Skin epidermis (tissue), 12 donors: ENCODE results near the gene OIT3.

Experiments used
- H3K27ac ChIP-seq, 21 experiments: fragments of 200-600 bp; sonication (generic) in 11 of 21; one replicate each; pipeline ENCODE4 v1.5.0; 2020; ENCODE audit warnings: mild to moderate bottlenecking in 3 of 21, inconsistent platforms in 2 of 21, moderate library complexity in 2 of 21
- H3K4me3 ChIP-seq, 7 experiments: fragments of 200-600 bp; sonication (generic) in 2 of 7; one replicate each; pipeline ENCODE4 v1.5.0; 2020; ENCODE audit warnings: inconsistent platforms in 2 of 7, mild to moderate bottlenecking in 2 of 7, moderate library complexity in 1 of 7

OIT3 gene

DNA sequence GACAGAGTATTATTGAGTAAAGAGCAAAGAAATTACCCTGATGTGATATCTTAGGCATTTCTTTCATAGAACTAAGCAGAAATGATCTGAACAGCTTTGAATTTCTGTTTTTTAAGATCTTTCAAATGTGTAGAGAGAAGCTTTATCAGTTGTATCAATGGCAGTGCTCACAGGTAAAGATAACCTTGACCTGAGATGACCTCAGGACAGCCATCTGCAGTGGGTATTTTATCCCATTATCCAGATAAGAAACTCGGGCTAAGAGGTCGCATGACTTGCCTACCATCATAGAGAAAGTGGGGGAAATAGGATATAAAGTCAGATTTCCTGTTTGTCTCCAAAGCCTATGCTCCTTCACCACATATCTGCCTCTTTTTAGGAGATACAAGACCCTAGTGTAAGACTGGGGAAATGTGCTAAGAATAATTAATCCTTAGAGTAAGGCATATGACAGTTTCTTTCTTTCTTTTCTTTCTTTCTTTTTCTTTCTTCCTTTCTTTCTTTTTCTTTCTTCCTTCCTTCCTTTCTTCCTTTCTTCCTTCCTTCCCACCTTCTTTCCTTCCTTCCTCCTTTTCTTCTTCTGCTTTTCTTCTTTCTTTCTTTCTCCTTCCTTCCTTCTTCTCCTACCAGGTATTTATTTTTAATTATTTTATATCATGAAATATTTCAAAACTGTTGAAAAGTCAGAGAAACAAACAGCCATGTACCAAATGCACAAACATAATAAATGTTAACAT, 50.1 kb downstream of the OIT3 start:
- Histone ChIP-seq H3K27ac (no peak overlapping the region), H3K4me3 (no peak overlapping the region)

DNA sequence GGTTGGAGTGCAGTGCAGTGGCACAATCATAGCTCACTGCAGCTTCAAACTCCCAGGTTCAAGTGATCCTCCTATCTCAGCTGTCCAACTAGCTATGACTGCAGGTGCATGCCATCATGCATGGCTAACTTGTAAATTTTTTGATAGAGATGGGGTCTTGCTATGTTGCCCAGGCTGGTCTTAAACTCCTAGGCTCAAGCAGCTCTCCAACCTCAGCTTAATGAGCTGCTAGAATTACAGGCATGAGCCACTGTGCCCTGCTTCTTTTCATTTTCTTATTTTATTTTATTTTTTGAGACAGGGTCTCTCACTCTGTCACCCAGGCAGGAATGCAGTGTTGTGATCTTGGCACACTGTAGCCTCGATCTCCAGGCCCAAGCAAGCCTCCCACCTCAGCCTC, 53.4 kb downstream of the OIT3 start:
- Histone ChIP-seq H3K27ac (no peak overlapping the region), H3K4me3 (no peak overlapping the region)

DNA sequence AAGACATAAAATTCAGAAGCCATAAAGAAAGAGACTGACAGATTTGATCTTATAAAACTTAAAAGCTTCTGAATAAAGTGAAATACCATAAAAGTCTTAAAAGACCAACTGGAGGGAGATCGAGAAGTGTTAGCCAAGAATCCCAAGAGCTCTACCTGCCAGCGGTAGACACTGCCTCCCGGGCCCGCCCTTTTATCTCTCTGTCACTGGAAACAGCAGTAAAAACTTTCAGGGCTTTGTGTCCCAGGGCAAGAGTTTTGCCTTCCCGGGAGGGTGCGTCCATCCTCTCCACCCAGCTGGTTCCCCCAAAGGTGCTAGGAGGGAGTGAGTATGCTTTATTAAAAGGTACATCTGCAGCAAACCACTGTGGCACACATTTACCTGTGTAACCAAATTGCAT, 55.2 kb downstream of the OIT3 start:
- H3K4me3 ChIP-seq, result no peak overlapping the region
- no peak overlapping the region for H3K27ac ChIP-seq

DNA sequence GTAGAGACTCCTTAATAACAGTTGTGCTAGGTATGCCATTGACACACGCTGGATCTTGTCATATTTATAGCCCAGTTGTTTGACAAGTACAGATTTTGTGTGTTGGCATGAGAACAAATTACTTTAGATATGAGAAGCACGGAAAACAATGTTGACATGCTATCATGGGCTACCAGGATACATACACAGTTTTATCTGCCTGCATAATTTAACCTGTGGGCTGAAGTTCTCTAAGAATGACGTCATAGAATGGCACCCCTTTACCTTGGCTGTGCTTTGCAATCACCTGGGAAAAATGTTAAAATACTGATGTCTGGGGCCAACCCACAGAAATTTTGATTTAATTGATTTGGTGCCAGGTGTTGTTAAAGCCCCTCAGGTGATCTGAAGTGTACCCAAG, 58.2 kb downstream of the OIT3 start:
- Histone ChIP-seq H3K4me3 (no peak overlapping the region), H3K27ac (no peak overlapping the region)

DNA sequence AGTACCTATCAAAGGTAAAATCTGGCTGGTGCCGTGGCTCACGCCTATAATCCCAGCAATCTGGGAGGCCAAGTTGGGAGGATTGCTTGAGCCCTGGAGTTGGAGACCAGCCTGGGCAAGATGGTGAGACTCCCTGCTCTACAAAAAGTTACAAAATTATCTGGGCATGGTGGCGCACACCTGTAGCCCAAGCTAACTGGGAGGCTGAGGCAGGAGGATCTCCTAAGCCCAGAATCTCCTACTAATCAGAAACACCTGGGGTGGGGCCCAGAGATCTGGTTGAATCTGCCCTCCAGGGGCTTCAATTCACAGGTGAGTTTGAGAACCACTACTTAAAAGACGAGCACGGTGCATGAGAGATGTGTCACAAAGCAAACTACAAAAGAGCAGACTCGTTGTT, 58.6 kb downstream of the OIT3 start:
- no peak overlapping the region for H3K4me3 ChIP-seq
- no peak overlapping the region for H3K27ac ChIP-seq

DNA sequence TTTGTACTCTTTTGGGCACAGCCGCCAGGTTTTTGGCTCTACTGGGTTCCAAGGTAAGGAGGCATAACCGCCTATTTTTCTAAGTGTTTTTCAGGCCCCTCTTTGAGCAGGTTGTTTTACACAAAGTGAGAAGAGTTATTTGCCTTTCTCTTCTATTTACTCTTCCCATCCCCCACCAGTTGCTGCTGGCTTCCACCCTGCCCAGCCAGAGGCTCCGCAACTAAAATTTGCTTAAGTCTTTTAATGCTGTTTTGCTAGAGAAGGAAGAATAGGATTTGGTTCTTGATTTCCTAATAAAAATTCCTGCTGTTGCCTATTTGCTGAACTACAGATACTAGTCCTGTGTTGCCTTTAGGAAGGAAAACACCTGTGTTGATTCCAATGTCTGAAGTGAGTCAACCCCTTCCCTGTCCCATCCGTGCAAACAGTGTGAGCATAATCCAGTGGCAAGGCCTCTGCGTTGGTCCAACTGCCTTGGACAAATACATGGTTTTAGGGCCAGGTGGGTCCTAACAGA, 59.2 kb downstream of the OIT3 start:
- Histone ChIP-seq H3K27ac (no peak overlapping the region), H3K4me3 (no peak overlapping the region)

DNA sequence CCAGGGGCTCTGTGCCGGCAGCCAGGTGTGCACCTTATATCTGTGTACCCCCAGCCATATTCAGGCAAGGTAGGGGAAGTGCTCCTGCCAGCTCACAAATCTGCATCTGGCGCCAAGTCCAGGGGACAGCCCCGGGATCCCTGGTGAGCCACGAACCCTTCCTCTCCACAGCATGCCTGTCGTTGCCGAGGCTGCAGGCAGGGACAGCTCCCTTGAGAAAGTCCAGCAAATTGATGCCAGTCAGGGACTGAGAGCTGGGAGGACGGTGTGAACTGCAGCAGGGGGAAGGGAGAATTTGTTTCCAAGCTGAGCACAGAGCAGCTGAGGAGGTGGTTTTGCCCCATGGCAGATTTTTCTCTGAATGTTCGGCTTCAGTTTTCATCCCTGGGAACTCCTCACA, 60.1 kb downstream of the OIT3 start:
- no peak overlapping the region for H3K27ac ChIP-seq
- no peak overlapping the region for H3K4me3 ChIP-seq

DNA sequence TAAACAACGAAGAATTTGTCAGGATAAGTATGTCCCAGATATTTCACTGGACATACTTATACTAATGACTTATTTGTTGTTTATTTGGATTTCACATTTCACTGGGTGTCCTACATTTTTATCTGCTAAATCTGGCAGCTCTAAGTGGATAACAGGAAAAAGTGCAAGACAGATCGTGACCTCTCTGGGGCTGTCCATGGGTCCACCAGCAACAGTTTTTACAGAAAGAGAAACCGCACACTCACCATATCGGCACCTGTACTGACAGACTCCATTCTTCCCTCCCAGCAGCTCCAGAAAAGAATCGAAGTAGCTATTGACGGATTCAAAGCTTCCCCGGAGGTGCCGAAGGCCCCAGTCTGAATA, 60.7 kb downstream of the OIT3 start:
- H3K27ac ChIP-seq, result no peak overlapping the region
- H3K4me3 ChIP-seq, result no peak overlapping the region

DNA sequence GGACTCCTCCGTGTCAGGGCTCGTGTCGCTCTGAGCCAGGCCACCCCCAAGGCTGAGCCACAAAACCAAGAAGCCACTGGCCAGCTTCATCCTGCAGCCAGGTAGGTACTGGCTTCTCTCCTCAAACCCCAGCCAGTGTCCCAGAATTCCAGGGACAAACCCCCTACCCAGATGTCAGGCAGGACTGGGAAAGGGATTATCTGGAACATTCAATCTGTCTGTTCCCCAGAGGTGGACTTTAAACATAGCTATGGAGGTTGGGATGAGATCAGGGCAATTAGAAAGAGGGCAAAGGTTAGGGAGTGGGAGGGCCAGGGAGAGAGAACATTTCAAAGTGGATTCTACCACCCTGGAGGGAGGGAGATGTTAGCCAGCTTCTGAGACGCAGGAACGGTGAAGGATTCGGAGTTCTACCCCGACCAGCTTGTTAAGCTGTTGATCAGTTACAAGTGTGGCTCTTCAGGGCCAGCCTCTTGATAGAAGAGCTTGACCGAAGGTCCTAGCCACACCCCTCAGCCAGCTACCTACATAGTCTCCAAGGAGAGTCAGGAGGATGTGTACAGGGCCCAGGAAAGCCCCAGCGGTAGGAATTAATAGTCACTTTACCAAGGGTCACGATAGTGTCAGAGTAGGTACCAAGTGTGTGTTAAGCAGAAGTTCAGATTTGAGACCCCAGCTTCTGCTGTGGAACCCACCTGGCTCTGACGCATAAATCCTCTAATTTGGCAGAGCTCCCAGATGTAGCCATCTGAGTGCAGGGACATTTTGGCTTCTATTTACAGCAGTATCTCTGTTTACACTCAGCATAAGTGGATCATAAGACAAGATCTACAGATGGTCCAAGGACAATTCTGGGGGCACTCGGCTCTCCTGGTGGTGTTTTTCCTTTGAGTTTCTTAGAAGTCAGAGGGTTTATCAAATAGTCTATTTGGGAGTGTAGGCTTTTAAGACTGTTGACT, 61.3 kb downstream of the OIT3 start, which contains the start of gene PLA2G12B:
PLA2G12B (minus strand) TSS at position 211 of the 959 bp plus-strand sequence; CDS start at position 90, 121 bp downstream.
- Histone ChIP-seq H3K4me3 (no peak within 1 kb of the TSS), H3K27ac (no peak within 1 kb of the TSS)

DNA sequence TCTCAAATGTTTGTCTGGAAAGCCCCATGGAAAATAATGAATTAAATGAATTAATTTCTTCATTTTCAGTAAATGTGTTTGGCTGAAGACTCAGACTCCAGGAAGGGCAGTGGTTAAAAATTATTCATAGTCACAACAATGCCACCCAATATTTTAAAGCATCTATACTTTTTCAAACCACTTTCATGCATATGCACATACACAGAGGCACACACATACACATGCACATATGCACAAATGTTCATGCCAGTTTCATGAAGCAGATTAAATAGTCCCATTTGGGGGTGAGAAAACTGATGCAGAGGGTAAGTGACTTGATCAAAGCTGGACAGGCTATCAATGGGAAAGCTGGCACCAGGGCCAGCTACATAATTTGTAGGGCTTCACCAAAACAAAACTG, 62.5 kb downstream of the OIT3 start:
- Histone ChIP-seq H3K27ac (no peak overlapping the region), H3K4me3 (no peak overlapping the region)

DNA sequence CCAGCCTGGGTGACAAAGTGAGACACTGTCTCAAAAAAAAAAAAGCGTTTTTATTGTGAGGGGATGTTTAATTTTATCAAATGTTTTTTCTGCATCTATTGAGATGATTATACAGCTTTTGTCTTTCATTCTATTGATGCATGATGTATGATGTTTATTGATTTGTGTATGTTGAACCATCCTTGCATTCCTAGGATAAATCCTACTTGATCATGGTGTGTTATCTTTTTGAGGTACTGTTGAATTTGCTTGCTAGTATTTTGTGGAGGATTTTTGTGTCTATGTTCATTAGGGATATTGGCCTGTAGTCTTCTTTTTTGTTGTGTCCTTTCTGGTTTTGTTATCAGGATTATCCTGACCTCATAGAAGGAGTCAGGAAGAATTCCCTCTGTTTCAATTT, 83.3 kb downstream of the OIT3 start:
- Histone ChIP-seq H3K27ac (no peak overlapping the region), H3K4me3 (no peak overlapping the region)

DNA sequence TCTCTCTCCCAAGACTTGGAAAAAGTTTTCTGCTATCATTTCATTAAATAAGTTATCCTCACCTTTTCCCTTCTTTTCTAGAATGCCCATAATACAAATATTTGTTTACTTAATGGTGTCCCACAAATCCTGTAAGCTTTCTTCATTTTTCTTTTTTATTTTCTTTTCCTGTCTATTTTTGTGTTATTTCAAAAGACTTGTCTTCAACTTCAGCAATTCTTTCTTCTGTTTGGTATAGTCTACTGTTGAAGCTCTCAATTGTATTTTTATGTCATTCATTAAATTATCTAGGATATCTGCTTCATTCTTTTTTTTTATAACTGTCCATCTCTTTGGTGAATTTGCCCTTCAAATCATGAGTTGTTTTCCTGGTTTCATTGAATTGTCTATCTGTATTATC, 86.2 kb downstream of the OIT3 start:
- Histone ChIP-seq H3K4me3 (no peak overlapping the region), H3K27ac (no peak overlapping the region)

DNA sequence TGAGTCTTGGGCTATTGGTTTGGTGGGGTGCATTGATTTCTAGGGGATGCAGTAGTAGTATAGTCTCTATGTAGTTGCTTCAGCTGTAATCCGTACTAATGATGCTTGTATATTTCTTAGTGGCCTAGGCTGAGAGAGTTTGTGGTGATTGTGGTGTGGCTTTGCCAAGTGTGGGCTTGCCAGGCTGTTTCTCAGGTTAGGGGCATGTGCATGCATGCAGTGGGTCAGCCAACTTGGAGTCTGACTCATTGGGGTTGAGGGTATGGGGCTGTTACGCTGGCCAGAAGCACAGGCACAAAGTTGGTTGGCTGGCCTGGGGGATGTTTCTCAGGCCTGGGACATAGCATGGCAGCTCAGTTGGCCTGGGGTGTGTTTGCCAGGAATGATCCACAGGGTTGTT, 86.8 kb downstream of the OIT3 start:
- no peak overlapping the region for H3K27ac ChIP-seq

DNA sequence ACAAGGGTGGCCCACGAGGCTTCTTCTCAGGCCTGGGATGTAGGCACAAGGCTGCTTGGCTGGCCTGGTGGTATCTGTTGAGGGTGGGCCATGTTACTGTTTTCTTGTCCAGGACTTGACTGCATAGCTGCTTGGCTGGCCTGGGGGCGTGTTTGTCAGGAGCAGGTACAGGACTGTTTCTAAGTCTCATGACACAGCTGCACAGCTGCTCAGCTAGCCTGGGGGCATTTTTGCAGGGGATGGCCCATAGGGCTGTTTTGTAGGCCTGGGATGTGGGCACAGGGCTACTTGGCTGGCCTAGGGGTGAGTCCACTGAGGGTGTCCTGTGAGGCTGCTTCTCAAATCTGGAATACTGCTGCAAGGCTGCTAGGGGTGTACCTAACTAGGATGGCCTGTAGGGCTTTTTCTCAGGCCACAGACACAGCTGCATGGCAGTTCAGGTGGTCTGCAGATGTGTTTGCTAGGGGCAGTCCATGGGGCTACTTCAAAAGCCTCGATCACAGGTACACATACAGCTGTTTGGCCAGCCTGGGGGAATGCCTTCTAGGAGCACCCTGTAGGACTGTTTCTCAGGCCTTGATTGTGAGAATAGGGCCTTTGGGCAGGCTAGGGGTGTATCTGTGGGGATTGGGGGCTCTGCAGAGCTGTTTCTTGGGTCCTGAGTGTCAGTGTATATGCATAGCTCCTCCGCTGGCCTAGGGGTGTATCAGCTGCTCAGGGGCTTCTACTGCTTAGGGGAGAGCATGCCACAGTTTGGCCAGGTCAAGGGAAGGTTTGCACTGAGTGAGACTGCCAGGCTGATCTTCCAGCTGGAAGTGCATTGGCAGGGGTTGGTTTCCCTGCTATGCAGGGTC, 87.7 kb downstream of the OIT3 start:
- Histone ChIP-seq H3K4me3 (no peak overlapping the region), H3K27ac (no peak overlapping the region)

More for the DNA sequence above, 86.8 kb downstream of the OIT3 start:
- H3K4me3 ChIP-seq, result no peak overlapping the region

DNA sequence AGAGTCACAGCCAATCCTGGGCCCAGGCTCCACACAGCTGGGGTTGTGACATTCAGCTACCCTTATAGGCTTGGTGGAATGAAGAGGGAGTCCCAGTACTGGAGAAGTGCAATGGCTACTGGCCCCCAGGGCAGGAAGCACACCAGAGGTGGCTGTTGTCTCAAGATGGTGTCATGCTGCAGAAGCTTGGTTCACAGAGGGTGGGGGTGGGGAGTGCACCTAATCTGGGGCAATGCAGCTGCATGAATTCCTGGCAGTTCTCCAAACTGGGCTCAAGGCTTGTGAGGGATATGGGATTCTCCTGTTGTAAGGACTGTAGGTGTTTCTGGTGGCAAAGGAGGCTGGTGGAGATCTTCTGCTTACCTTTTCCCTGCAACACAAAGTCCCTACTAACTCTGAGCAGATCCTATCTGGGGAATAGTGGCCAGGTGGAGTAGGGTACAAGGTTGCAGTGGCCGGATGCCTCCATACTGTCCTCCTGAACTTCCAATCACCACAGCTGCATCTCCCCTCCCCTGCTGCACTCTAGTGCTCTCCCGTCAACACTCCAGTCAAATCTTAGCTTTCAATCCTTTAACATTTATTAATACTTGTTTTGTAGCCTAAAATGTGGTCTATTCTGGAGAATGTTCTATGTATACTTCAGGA, 88.5 kb downstream of the OIT3 start:
- no peak overlapping the region for H3K4me3 ChIP-seq
- no peak overlapping the region for H3K27ac ChIP-seq
